ENCODE measurements around the gene DDX31.

DDX31 gene

DNA sequence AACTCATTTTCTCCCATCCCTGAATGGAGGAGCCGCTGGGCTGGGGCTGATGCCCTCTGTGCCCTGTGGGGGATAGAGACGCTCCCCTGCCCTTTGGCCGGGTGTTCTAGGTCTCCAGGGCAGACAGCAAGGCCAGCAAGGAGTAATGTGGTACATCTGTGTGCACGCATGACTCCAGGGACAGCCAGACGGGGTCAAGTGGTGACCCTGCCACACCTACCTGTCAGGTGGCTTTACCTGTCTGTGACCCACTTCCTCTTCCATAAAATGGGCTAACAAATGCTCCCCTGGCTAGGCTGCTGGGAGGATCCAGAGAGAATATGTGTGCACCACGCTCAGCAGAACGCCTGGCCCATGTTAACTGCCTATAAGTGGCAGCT lies 122.7 kb downstream of the DDX31 start:
- H4K20me1 ChIP-seq (ENCODE audit: control insufficient read depth, insufficient read depth, low read depth, low read length), result no peaks in the 10 kb centered on the region

DNA sequence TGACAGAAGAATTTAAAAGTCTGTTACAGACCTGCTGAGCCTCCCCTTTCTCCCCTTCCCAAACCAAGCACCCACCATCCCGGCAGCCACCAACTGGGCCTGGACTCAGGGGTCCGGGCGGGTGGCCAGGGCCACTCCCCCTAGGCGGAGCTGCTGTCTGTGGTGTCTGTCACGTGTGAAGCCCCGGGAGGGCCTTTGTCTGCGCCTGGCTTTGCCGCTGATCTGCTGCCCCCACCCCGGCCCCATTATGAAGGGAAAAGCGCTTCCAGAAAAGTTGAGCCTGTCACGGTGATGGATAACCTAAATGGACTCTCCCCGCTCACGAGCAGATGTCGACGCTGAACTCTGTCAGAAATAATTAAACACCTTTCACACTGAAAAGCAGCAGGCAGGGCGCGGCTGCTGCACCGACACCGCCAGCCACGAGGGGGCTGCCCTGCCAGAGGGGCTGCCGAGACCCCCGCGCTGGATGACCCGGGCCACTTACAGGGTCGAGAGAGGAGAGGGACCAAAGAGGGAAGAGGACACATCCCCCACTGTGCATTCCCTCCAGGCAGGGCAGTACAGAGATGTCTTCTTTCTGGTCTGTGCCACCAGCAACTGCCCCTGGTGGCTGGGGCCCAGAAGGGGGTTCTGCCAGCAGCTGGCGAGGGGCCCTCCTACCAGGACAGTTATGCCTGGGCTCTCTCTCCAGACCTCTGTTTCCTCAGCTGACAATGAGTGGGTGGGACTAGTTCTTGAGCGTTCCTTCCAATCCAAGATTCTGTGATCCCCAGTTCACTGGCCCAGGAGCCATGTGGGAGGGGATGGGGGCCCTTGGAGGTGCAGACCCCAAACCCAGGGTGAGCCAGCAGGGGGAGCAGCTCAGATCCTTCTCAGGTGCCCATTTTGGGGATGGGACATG lies 123.4 kb downstream of the DDX31 start:
- H3K27ac ChIP-seq (ENCODE audit: low read depth, low read length), result peak overlapping the region; percentile 95
- peak overlapping the region; percentile 66 for H3K4me3 ChIP-seq (ENCODE audit: low read length)
- no peaks in the 10 kb centered on the region for H3K27me3 ChIP-seq (ENCODE audit: control insufficient read depth, low read length)
- H3K36me3 ChIP-seq (ENCODE audit: control insufficient read depth, low read length), result no peaks in the 10 kb centered on the region
- peaks cover 27% of the 10 kb centered on the region for H3F3A ChIP-seq (ENCODE audit: control insufficient read depth, insufficient read depth)
- TF ChIP-seq, protein P1, sequence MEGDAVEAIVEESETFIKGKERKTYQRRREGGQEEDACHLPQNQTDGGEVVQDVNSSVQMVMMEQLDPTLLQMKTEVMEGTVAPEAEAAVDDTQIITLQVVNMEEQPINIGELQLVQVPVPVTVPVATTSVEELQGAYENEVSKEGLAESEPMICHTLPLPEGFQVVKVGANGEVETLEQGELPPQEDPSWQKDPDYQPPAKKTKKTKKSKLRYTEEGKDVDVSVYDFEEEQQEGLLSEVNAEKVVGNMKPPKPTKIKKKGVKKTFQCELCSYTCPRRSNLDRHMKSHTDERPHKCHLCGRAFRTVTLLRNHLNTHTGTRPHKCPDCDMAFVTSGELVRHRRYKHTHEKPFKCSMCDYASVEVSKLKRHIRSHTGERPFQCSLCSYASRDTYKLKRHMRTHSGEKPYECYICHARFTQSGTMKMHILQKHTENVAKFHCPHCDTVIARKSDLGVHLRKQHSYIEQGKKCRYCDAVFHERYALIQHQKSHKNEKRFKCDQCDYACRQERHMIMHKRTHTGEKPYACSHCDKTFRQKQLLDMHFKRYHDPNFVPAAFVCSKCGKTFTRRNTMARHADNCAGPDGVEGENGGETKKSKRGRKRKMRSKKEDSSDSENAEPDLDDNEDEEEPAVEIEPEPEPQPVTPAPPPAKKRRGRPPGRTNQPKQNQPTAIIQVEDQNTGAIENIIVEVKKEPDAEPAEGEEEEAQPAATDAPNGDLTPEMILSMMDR (IDR thresholded peaks at IDR 0.05; ENCODE audit: low read depth, low read length, poor library complexity, severe bottlenecking), result peak; percentile 99
- no peak for TF ChIP-seq EZH2phosphoT487 (IDR thresholded peaks at IDR 0.05; ENCODE audit: borderline replicate concordance, low read length)
- no peaks in the 10 kb centered on the region for H3K9me3 ChIP-seq (ENCODE audit: control insufficient read depth, insufficient read depth, low read length)
- H3K9me2 ChIP-seq (replicated peaks; ENCODE audit: control insufficient read depth, low read length), result no peaks in the 10 kb centered on the region
- H3K79me2 ChIP-seq (ENCODE audit: control insufficient read depth, low read length), result no peaks in the 10 kb centered on the region
- H3K4me2 ChIP-seq (ENCODE audit: low read length), result peak overlapping the region; percentile 76
- no peaks in the 10 kb centered on the region for H4K20me1 ChIP-seq (ENCODE audit: control insufficient read depth, insufficient read depth, low read depth, low read length)
- H3K4me1 ChIP-seq (ENCODE audit: control insufficient read depth, low read length), result peaks cover 54% of the 10 kb centered on the region

More for the DNA sequence above, 122.7 kb downstream of the DDX31 start:
- H3K27me3 ChIP-seq (ENCODE audit: control insufficient read depth, low read length), result no peaks in the 10 kb centered on the region
- H3K79me2 ChIP-seq (ENCODE audit: control insufficient read depth, low read length), result no peaks in the 10 kb centered on the region
- H3K36me3 ChIP-seq (ENCODE audit: control insufficient read depth, low read length), result no peaks in the 10 kb centered on the region
- H3K27ac ChIP-seq (ENCODE audit: low read depth, low read length), result peak overlapping the region; percentile 95
- H3K4me2 ChIP-seq (ENCODE audit: low read length), result peak overlapping the region; percentile 76
- H3K4me3 ChIP-seq (ENCODE audit: low read length), result peak overlapping the region; percentile 66
- TF ChIP-seq, protein P1 (IDR thresholded peaks at IDR 0.05; ENCODE audit: low read depth, low read length, poor library complexity, severe bottlenecking), result no peak
- TF ChIP-seq EZH2phosphoT487 (IDR thresholded peaks at IDR 0.05; ENCODE audit: borderline replicate concordance, low read length), result no peak
- peaks cover 57% of the 10 kb centered on the region for H3K4me1 ChIP-seq (ENCODE audit: control insufficient read depth, low read length)
- H3K9me3 ChIP-seq (ENCODE audit: control insufficient read depth, insufficient read depth, low read length), result no peaks in the 10 kb centered on the region
- H3F3A ChIP-seq (ENCODE audit: control insufficient read depth, insufficient read depth), result peaks cover 27% of the 10 kb centered on the region
- H3K9me2 ChIP-seq (replicated peaks; ENCODE audit: control insufficient read depth, low read length), result no peaks in the 10 kb centered on the region

DNA sequence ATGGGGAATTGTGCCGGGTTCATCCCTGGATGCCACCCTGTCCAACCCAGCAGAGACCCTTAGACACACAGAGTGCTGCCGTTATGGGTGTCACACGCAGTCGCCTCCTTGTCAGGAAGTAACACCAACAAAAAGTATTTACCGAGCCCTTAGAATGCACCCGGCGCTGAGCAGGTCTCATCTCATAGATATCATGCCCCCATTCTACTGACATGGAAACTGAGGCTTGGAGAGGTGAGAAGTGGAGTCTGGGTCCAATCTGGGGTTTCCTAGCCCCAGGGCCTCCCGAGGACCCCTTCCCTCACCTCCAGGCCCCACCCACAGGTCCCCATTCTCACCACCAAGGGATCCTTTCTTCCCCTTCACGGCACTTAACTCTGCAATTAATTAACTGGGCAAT lies 124.2 kb downstream of the DDX31 start:
- H3K9me3 ChIP-seq (ENCODE audit: control insufficient read depth, insufficient read depth, low read length), result no peaks in the 10 kb centered on the region
- peak overlapping the region; percentile 76 for H3K4me2 ChIP-seq (ENCODE audit: low read length)
- no peaks in the 10 kb centered on the region for H3K79me2 ChIP-seq (ENCODE audit: control insufficient read depth, low read length)
- no peak overlapping the region for H3K27ac ChIP-seq (ENCODE audit: low read depth, low read length)
- peaks cover 27% of the 10 kb centered on the region for H3F3A ChIP-seq (ENCODE audit: control insufficient read depth, insufficient read depth)
- TF ChIP-seq, protein P1 (IDR thresholded peaks at IDR 0.05; ENCODE audit: low read depth, low read length, poor library complexity, severe bottlenecking), result no peak
- no peak for TF ChIP-seq EZH2phosphoT487 (IDR thresholded peaks at IDR 0.05; ENCODE audit: borderline replicate concordance, low read length)
- H3K27me3 ChIP-seq (ENCODE audit: control insufficient read depth, low read length), result no peaks in the 10 kb centered on the region
- no peaks in the 10 kb centered on the region for H4K20me1 ChIP-seq (ENCODE audit: control insufficient read depth, insufficient read depth, low read depth, low read length)
- H3K4me1 ChIP-seq (ENCODE audit: control insufficient read depth, low read length), result peaks cover 50% of the 10 kb centered on the region
- H3K4me3 ChIP-seq (ENCODE audit: low read length), result peak overlapping the region; percentile 66
- no peaks in the 10 kb centered on the region for H3K9me2 ChIP-seq (replicated peaks; ENCODE audit: control insufficient read depth, low read length)
- no peaks in the 10 kb centered on the region for H3K36me3 ChIP-seq (ENCODE audit: control insufficient read depth, low read length)

All from DOHH2 (cell line).